ENCODE data around the gene CREB1. TPM values are rescaled to one million over a fixed set of nuclear protein-coding genes. Genes with fewer than 3 reads are reported as not detected.
A peak's percentile ranks its signal among the peaks of the same experiment; 100 is the strongest.

Gene CREB1
- total and polyA plus RNA-seq, 9 of the 15 experiments (the other 6 are each of a cell fraction or from before 2014, with no cell fraction given) = 8.9 to 51.3 (median 19.5) TPM

GRCh38 chr2:207603486-207603885, 73.7 kb downstream of the CREB1 start (continued):
- no peak for TF ChIP-seq ELK1 (CRISPR knock-in tag; IDR thresholded peaks at IDR 0.05)
- TF ChIP-seq RNF2 (IDR thresholded peaks at IDR 0.05) = no peak
- TF ChIP-seq E2F5 (CRISPR knock-in tag; IDR thresholded peaks at IDR 0.05) = no peak
- TF ChIP-seq L3MBTL2 (IDR thresholded peaks at IDR 0.05) = peak; percentile 18; the same call in 1 of the 2 replicates
- TF ChIP-seq SIN3B (IDR thresholded peaks at IDR 0.05; ENCODE audit: low read depth) = no peak
- TF ChIP-seq TFAP4 (CRISPR knock-in tag; IDR thresholded peaks at IDR 0.05; ENCODE audit: borderline replicate concordance) = no peak; the same call in 1 of the 2 replicates
- no peak for TF ChIP-seq NFE2L1 (tag; IDR thresholded peaks at IDR 0.05; ENCODE audit: borderline replicate concordance, low read depth)
- no peak for TF ChIP-seq ELK3 (CRISPR knock-in tag; IDR thresholded peaks at IDR 0.05)
- peak in 1 of 2 experiments; percentile 50; a peak in 1 of 4 replicates for TF ChIP-seq MNT (conservative IDR thresholded peaks at IDR 0.05)
- no peak for TF ChIP-seq JUND (IDR thresholded peaks at IDR 0.05; ENCODE audit: borderline replicate concordance, low read depth, low read length)
- TF ChIP-seq JUND (tag; IDR thresholded peaks at IDR 0.05; ENCODE audit: borderline replicate concordance, low read depth, low read length) = peak; percentile 54; the same call in 1 of the 3 replicates
- TF ChIP-seq ATF6 (CRISPR knock-in tag; IDR thresholded peaks at IDR 0.05) = no peak

All from K562 (cell line).